ENCODE results near the gene COL26A1.

COL26A1 gene

DNA sequence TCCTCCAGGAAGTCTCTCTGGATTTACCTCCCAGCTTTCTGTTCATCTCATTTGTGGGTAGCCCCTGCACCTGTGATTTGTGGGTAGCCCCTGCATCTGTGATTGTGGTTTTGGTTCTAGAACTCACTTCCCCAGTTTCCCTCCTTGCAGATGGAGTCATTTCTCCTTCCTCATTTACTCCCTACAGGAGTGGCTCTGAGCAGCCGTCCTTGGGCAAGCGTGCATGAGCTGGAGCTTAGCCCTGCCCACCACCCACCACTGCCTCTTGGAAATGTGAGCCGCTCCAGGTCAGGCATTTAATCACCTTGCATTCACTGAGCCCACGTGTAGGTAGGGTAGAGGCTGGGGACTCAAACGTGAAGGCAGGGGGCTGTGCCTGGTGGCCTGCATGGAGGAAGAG is 8.2 kb downstream of the COL26A1 start:
- DNase-seq (ENCODE audit: low read depth in 2 of 2): no peak

- no peak for DNase-seq (ENCODE audit: low read depth in 2 of 2)
Observed at GRCh38 chr7:101373812-101374614, 11.3 kb downstream of the COL26A1 start.

- DNase-seq (ENCODE audit: low read depth in 2 of 2): no peak
Observed at GRCh38 chr7:101374990-101375389, 12.3 kb downstream of the COL26A1 start.

DNA sequence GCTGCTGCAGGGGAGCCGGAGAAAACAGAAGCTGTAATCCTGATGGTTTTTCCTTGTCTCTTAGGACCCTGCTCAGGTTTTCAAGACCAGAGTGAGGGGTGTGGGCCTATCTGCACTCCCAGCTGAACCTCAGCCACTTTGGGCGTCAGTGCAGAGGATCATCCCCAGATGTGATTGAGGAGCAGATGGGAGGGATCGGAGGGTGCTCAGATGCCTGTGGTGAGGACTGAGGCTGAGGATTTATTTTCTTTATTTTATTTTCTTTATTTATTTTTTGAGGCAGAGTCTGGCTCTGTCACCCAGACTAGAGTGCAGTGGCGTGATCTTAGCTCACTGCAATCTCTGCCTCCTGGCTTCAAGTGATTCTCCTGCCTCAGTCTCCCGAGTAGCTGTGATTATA is 13.9 kb downstream of the COL26A1 start:
- DNase-seq (ENCODE audit: low read depth in 2 of 2): no peak

DNA sequence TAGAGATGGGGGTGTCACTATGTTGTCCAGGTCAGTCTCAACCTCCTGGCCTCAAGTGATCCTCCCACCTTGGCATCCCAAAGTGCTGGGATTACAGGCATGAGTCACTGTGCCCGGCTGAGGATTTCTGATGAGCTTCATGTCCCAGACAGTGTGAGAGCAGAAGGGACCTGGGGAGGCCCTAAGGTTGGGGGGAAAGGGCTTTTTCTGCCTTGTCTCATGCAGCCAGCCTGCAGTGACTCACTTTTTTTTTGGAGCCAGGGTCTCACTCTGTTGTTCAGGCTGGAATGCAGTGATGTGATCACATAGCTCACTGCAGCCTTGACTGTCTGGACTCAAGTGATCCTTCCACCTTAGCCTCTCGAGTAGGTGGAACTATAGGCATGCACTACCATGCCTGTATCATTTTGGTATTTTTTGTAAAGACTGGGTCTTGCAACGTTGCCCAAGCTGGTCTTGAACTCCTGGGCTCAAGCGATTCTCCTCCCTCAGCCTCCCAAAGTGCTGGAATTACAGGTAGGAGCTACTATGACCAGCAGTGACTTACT is 14.6 kb downstream of the COL26A1 start:
- no peak for DNase-seq (ENCODE audit: low read depth in 2 of 2)

DNA sequence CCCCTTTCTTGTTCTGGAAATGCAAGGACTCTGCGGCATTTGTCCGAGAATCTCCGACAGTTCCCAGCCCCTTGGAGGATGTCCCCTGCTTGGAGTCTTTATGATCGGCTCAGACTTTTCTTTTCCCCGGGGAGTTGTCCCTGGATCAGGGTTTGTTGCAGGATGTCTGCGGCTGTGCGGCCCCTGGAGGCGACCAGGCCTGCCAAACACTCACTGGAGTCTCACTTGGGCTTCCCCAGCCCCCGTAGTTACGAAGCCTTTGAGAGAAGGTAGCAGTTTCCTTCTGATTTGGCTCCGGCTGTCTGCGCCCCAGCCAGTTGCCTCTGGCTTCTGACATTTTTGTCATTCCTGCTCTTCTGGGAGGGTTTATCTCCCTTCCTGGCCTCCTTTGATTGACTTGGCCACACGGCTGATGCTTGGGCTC is 16.1 kb downstream of the COL26A1 start:
- no peak for DNase-seq (ENCODE audit: low read depth in 2 of 2)

DNA sequence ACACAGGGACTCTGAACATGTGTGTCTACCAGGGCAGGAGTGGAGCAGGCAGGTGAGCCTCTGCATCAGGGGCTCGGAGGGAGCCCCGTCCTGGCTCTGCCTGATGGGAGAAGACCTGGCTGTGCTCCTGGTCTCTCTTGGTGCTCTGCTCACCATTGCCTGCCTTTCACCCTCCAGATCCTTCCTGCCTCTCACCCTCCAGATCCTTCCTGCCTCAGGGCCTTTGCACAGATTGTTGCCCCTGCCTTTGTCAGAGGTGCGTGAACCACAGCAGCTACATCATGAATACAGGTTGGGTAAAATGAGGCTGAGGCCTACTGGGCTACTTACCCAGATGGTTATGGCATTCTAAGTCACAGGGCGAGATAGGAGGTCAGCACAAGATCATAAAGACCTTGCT is 16.6 kb downstream of the COL26A1 start:
- no peak for DNase-seq (ENCODE audit: low read depth in 2 of 2)

DNA sequence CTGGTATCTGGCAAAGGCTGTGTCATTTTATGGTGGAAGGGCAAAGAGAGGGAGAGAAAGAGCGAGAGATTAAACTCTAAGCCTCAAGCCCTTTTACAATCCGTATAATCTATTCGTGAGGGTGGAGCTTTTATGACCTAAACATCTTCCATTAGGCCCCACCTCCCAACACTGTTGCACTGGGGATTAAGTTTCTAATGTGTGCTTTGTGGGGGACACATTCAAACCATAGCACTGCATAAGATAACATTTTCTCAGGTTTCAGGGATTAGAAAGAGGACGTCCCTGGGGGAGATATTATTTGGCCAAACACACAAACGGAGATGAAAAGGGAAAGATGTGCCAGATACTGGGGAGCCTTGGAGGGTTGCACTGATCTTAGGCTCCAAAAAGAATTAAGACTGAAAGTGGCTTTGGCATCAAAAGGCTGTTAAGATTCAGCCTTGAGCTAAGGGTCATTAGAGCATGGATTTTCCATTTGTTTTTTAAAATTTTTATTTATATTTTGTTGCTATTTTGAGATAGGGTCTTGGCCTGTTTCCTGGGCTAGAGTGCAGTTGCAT is 19.0 kb downstream of the COL26A1 start:
- DNase-seq (ENCODE audit: low read depth in 2 of 2): no peak

GRCh38 chr7:101382937-101383336 is 20.3 kb downstream of the COL26A1 start:
- DNase-seq (ENCODE audit: low read depth in 2 of 2): no peak

DNA sequence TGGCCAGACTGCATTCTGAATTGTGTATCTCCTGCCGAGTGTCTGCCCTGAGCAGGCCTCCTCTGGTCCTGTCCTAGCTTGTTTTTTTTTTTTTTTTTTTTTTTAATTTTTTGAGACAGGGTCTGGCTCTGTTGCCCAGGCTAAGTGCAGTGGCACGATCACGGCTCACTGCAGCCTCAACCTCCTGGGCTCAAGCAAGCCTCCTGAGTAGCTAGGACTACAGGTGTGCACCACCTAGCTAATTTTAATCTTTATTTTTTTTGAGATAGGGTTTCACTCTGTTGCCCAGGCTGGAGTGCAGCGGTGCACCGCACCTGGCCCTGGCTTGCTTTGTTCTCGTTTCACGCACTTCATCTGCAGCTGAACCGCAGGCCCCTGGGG is 23.5 kb downstream of the COL26A1 start:
- no peak for DNase-seq (ENCODE audit: low read depth in 2 of 2)

GRCh38 chr7:101386558-101387231 is 24.0 kb downstream of the COL26A1 start:
- no peak for DNase-seq (ENCODE audit: low read depth in 2 of 2)

- peak in 1 of 2 donors; percentile 7 for DNase-seq (ENCODE audit: low read depth in 2 of 2)
Observed at GRCh38 chr7:101390901-101391301, 28.2 kb downstream of the COL26A1 start.

DNA sequence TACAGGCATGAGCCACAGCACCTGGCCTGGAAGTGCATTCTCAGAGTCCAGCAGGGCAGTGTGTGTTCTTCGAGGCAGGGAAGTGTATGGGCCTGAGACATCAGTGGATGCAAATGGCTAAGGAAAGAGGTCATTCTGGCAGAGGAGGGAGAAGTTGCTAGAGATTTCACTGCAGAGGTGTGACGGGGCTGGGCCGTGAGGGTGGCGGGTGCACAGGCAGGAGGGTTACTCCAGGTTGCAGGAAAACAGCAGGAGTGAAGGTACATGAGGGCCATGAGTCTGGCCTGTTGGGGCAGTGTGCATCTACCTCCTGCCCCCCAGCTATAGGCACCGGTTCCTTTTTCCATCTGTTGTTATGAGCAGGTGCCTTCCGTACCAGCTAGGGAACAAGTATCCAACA is 29.3 kb downstream of the COL26A1 start:
- no peak for DNase-seq (ENCODE audit: low read depth in 2 of 2)

- DNase-seq (ENCODE audit: low read depth in 2 of 2): no peak
Observed at GRCh38 chr7:101393865-101394264, 31.2 kb downstream of the COL26A1 start.

GRCh38 chr7:101395376-101395775 is 32.7 kb downstream of the COL26A1 start:
- no peak for DNase-seq (ENCODE audit: low read depth in 2 of 2)

- no peak for DNase-seq (ENCODE audit: low read depth in 2 of 2)
Observed at GRCh38 chr7:101397243-101397642, 34.6 kb downstream of the COL26A1 start.

- DNase-seq (ENCODE audit: low read depth in 2 of 2): no peak
Observed at GRCh38 chr7:101397770-101398324, 35.2 kb downstream of the COL26A1 start.

DNA sequence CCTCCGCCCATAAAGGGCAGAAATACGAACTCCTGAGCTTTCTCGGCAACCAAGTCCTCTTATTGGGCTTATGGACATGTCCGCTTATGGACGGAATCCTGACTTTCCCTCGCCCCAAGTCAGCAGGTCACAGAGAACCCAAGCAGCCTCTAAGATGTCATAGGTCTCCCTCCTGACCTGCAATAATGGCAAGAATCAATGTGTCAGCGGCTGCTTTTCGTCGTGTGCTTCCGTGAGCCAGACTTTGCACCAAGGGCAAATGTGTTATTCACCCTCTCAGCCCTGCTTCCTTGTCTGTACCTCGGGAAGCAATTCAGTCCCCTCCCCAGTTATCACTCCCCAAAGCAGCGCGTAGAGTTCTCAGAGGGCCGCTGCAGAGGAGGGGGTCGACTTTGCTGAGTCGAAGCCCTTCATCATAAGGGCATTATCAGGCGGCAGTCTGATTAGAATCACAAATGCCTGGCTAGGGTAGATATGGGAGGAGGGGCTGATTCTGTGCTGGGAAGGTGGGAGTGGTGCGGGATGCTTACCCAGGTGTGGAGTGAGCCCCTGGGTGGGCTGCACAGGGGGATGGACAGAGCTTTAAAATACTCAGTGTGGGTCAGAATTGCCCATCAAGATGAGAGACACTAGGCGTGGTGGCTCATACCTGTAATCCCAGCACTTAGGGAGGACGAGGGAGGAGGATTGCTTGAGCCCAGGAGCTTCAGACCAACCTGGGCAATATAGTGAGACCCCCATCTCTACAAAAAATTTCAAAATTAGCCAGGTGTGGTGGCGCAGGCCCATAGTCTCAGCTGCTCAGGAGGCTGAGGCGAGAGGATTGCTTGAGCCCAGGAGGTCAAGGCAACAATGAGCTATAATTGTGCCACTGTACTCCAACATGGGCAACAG is 36.0 kb downstream of the COL26A1 start:
- DNase-seq (ENCODE audit: low read depth in 2 of 2): no peak

- no peak for DNase-seq (ENCODE audit: low read depth in 2 of 2)
Observed at GRCh38 chr7:101399759-101400158, 37.1 kb downstream of the COL26A1 start.

DNA sequence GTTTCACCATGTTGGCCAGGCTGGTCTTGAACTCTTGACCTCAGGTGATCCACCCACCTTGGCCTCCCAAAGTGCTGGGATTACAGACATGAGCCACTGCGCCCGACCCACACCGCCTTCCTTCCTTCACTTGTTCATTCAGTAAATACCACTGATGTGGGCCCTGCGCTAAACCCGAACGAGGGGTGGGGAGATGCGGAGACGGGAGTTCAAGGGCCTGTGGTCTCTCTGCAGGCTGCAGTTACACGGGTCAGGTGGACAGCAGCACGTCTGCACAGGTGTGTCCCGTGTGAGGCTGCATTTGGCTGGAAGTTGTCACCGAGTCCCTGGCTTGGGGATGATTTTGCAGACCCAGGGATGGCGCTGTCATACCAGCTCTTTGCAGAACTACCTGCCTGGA is 38.1 kb downstream of the COL26A1 start:
- no peak for DNase-seq (ENCODE audit: low read depth in 2 of 2)

DNA sequence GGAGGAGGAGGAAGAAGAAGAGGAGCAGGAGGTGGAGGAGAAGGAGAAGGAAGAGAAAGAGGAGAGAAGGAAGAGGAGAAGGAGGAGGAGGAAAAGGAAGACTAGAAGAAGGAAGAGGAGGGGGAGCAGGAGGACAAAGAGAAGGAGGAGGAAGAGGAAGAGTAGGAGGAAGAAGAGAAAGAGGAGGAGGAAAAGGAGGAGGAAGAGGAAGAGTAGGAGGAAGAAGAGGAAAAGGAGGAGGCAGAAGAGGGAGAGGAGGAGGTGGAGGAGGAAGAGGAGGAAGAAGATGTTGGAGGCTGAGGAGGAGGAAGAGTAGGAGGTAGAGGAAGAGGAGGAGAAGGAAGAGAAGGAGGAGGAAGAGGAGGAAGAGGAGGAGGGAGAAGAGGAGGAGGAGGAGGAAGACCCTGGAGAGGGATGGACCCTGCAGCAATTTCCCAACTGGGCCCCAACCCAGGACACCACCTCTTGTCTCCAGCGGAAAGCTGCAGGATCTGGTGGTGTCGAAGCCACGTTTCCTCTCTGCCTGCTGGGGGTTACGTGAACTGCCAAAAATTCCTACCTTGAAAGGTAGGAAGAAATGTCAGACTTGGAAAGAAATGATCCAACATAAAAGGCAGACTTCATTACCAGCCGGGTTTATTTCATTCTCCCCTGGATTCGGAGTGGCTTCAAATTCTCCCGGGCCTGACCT is 38.9 kb downstream of the COL26A1 start:
- no peak for DNase-seq (ENCODE audit: low read depth in 2 of 2)

Measured in activated CD4-positive, alpha-beta T cell treated with anti-CD3 and anti-CD28 coated beads for 24 hours (primary cell).